GM19023 (cell line): ENCODE data around the gene UROC1.

ENCODE experiments used
- ATAC-seq: cut with Tn5 transposase; IDR thresholded peaks from one replicate; pipeline ENCODE4 v1.9.1; 2021; ENCODE audit warnings: mild to moderate bottlenecking, moderate library complexity; ENCODE audit not compliant: unreplicated experiment

Gene UROC1

DNA sequence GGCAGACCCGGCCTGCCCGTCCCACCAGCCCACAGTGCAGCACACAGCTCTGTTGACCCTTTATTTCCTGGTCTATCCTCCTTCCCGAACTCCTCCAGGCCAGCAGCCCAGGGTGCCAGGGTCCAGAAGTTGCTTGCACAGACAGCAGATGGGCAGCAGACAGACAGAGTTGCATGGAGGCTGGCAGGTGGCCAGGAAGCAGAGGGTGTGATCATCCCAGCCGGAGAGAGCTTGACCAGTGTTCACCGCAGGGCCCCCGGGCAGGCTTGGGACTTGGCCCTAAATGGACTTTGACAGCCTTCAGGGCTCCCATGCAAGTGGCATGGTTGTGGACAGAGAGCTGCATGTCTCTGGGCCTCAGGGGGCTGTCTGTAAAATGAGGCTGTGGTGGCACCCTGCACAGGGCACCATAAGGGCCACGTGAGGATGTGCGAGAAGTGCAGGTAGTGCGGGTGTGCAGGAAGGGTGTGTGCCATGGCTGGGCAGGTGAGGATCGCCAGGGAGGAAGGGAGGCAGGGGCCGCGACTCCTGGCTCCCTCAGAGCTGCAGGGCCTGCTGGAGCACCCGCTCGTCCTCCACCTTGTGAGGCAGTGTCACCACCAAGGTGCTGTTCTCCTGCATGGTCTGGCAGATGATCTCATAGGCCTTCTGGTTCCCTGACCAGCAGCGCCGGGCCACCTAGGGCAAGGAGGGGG lies 35.6 kb downstream of the UROC1 start:
- no peak for ATAC-seq

DNA sequence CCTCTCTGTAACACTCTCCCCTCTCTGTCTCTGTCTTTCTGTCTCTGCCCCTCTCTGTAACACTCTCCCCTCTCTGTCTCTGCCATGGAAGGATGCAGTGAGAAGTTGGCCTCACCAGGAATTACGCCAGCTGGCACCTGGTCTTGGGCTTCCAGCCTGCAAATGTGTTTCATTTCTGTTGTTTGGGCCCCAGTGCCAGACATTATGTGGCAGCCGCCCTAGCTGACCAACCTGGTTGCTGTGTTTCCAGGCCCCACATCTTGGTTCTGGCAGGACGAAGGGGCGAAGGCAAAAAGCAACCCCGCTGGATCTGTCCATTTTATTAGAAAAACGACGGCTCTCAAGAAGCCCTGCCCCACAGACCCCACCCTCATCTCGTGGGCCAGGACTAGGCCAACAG lies 36.7 kb downstream of the UROC1 start:
- no peak for ATAC-seq

DNA sequence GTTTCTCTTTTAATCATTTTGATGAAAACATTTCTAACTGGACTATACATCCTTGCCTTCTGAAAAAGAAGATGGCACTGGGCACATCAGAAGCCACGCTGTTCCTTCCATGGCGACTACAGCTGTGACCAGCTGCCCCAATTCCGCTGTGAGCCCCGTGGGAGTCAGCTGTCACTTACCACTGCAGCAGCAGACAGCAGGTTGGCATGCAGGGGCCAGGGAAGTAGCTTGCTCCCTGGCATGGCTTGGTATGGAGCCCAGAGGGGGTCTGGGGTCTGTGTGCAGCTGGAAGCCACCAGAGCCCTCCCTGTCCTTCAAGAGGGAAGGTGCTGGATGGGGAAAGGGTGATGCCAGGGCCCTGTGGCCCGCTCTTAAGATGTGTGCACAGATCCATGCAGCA lies 37.4 kb downstream of the UROC1 start:
- no peak for ATAC-seq

DNA sequence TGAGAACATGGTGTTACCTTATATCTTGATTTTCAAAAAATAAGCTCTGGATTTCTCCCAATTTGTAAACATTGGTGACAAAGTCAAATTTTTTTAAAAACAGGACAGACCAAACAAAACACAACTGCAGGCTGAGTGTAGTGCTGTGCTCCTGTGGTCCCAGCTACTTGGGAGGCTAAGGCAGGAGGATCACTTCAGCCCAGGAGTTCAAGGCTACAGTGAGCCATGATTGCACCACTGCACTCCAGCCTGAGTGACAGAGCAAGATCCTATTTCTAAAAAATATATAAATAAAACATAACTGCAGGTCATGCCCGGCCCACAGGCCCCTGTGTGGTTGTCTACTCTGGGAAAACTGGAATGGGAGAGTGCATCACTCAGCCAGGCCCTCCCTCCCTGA lies 37.9 kb downstream of the UROC1 start:
- no peak for ATAC-seq

DNA sequence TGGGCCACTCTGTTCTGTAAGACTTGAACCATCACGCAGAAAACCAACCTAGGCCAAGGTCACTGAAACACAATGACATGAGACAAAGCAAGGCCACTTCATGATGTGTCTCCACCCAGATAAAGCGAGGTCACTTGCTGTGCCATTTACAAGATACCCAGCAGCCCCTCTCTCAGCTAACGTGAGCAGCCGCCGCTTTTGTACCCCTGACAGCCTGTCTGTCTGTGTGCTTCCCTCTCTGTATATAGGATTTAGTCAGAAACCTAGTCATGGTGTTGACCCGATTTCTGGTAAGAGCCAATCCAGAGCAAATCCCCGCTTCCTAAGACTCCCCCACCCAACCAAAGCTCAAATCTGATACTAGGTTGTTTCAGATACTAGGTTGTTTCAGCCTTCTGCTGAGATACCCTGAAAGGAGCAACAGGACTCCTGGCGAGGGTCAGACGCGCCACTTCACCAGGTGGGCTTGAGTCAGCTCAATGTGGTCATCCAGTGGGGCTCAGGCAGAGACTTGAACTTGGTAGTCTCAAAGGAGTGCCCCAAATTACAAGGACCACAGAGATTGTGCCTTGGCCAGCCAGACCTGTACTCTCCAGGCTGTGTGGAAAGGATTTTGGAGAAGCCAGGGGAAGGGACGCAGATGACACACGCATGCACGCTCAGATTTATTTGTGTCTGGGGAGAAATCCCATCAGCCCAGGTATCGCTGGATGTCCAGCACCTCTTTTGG lies 38.8 kb downstream of the UROC1 start:
- no peak for ATAC-seq

DNA sequence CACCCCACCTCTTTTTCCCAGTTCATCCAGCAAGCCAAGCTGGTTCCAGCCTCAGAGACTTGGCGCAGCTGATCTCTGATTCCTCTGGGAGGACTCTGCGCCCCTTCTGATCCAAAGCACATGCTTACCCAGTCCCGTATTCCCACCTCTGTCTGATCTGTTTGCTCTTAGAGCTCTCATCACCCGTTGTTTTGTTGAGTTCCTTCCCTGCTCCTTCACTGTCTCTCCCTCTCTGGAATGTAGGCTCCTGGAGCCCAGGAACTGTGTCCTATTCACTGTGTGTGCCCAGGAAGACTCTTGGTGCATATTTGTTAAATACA lies 40.6 kb downstream of the UROC1 start:
- no peak for ATAC-seq

DNA sequence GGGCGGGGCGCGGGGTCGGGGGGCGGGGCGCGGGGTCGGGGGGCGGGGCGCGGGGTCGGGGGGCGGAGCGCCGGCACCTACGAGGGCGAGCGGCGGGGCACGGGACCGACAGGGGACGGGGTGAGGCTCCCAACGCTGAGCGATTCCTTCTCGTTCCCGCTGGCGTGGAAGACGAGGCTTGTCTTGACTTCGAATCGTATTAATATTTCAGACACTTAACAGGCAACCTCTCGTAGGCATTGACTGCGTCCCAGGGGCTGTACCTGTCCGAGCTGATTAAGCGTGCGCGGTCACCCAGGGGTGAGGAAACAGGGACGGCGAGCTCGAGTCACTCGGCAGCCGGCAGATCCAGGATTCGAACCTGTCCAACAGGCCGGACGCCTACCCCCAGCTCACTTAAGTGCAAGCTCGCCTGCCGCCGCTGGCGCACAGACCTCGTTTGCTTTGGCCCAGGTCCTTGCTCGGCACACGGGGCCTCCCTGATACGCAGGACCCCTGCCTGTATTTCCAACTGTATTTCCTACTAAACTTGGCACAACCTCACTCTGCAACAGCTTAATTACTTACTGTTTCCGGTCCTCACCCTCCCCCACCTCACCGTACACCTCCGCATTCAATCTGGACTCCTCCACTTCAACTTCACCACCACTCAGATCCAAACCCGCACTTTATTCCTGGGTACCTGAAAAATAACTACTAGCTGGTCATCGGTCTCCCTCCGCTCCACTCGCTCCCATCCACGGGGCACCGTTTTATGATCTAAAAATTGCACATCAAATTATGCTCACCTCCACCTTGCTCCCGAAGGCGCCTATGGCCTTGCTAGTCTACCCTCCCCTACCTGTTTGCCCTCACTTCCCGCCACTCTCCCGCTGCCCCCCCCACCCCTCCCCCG lies 41.2 kb downstream of the UROC1 start:
- peak; percentile 24 for ATAC-seq

DNA sequence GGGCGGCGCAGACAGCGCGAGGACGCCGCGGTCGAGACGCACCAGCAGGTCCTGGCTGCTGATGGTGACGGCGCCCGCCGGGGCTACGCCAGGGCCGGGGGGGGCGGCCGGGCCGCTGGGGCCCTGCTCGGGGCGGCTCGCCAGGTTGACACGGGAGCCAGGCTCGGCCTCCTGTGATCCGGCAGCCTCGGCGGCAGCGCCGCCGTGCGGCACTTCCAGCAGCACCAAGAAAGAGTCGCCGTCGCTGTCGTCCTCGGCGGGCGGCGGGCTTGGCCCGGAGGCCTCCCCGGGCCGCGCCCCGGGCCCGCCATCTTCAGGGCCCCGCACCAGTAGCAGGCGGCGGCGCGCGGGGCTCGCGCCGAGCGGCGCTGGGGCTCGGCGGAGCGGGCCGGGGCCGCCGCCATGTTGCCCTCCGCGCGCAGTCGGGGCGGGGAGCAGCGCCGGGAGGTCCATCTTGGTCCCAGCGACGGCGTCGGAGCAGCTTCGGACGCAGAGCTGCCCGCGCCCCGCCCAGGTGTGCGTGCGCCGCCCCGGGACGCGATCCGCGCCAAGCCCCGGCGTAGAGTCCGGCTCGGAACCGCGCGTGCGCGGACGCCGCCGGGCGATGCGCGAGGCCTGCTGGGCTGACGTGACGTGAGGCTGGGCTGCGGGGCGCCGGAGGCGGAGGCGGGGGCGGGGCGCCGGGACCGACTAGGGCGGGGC lies 42.0 kb downstream of the UROC1 start, which contains the start of gene ZXDC:
Gene ZXDC, minus strand, starts transcription at position 479 of the 702 bp plus-strand sequence. Its CDS starts 26 bp downstream, at position 453.
- peak; percentile 87 for ATAC-seq

DNA sequence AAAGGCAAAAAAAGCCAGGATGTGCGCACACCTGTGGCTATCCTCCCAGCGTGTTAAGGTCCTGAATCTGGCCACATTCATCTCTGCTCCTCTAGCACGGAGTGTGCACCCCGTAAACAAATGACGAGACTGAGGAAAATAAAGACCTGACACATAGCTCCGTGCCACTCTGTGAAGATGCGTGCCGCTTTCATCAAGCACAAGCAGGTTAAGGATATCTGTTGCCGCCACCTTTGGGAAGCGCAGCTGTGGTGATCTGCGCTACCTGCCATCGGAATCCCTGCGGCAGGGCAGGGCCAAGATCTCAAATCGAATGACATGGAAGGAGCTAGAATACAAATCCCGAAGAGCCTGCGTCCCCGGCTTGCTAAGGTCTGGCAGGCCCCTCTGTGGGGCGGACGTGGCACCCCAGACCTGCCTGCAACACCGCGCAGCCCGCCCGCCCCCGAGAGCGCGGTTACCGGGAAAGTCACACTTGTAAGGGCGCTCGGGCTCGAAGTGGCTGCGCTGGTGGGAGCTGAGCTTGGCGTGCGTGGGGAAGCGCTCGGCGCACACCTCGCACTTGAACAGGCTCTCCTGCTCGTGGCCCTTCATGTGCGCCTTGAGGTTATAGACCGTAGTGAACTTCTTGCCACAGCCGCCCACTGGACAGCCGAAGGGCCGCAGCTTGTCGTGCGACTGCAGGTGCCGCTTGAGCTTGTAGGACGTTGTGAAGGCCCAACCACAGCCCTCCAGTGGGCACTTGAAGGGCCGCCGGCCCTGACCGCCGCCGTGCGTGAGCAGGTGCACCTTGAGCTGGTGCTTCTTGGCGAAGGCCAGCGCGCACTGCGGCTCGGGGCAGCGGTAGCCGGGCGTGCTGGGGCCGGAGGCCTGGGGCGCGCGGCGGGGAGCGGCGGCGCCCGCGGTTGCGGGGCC lies 42.8 kb downstream of the UROC1 start:
- ATAC-seq, result peak; percentile 17

DNA sequence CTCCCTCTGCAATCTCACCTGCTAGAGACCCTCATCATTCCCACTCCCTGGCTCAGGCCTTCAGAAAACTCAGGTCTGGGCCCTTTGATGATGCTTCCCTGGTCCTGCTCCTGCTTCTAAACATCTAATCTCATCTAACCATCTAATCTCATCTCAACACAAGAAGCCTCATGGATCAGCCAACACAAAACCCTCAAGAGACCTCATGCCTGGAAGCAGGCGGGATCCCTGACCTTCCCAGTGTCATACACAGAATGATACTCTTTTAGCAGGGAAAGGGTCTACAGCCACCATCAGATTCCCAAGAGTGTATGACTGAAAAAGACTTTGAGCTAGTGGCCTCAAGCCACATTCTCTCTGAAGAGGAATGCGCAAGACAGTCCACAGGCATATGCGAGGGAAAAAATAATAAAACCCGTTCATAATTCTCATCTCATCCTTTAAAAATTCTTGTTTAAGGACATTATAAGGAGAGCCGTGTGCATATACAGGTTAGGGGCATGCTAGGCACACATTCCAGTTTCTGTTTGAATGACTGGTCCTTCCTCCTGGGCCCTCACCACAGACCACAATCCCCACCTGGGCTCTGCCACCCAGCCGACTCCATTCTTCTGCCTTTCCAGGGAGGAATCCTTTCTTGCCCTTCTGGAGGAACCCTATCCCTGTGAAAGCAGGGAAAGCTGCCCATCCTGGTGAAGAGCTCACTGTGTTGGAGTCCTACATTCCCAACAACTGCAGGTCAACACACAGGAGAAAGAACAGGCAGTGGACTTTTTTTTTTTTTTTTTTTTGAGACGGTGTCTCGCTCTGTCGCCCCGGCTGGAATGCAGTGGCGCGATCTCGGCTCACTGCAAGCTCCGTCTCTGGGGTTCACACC lies 44.0 kb downstream of the UROC1 start:
- ATAC-seq, result no peak

DNA sequence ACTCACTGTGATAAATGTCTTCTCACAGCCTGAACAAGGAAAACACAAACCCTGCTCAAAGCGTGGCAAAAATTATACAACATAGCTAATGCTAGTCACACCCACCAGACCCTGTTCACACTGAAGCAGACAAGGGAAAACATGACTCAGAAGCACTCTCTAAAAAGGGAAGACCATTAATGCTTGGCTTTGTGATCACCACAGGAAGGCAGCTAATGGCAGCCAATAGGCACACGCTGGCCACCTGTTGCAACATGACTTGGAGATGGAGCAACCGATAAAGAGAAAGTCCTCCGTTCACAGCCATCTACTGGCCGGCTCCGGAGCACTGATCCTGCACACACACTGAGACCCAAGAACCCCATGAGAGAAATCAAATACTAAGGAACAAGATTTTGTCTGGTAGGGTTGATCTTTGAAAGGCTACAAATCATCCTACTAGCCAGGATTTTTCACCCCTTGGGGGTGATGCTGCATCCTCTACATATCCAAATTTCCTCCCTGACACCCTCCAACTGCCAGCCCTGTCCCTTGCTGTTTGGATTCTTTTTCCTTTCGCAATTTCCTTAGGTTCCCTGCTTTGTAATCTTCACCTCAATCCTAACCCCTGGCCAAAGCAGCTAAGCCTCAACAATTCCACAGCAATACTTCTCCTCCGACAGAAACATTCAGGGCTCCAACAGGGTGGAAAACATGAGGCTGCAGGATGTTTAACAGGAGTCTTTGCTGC lies 45.1 kb downstream of the UROC1 start:
- no peak for ATAC-seq

DNA sequence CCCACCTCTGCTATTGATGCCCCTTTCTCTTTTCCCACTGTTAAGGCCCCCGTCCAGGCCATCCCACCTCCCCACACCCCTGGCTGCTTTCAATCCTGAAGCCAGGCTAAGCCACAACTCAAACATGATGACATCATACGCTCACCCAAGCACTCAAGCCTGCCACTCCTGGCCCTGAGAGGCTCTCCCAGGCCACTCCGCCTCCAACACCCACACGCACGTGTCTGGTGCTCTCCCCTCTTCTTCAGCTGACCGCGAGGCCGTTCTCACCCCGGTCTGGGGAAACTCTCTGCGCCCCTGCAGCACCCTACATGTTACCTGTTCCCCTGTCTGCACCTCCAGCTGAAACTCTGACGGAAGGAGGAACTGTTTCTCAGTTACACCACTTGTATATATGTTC lies 48.1 kb downstream of the UROC1 start:
- no peak for ATAC-seq

DNA sequence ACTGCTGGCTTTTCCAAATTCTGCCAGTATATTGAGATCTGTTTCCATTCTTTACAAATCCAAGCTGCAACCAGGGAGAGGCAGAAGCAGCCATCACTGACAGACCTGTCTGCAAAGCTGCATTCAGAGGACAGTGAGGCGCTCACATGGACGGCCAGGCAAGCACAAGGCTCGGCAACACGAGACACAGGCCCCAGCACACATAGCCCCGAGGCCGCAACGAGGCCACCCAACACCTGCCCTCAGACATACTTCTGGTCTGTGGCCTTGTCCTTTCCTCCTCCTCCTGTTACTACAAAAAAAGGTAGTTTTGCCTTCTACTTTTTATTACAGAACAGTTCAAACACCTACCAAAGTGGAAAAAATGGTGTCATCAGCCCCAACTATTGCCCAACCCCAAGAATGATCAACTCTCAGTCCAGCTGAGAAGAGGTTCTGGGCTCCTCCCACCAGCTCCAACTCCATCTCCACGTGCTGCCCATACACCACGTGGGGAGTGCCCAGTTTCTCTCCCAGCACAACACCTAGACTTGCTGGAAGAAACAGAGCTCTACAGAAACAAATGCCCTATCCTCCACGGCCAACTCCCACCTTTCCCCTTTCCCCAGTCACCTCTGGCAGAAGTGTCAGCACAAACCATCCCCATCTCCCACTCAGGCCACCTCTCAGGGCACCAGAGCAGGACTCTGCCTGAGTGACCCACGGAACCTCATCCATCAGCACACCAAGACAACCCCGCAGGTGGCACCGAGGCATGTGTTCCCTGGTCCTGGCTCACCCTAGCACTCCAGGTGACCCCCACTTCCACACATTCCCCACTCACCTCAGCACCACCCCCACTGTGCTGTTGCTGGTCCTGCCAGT lies 49.3 kb downstream of the UROC1 start:
- ATAC-seq, result no peak

DNA sequence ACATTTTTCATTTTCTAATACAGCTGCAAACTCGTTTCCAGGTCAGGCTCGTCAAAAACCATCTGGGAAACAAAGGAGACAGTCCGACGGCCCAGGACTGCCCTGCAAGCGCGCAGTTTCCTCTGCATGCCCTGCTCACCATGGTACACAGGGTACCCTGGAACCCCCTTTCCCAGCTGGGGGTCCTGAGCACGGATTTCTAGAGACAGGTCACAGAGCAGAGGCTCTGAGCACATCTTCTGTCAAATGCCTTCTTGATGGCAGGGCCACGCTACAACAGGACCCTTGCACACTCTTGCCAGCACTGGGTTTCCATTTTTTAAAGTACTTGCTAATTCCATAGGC lies 50.0 kb downstream of the UROC1 start:
- no peak for ATAC-seq

DNA sequence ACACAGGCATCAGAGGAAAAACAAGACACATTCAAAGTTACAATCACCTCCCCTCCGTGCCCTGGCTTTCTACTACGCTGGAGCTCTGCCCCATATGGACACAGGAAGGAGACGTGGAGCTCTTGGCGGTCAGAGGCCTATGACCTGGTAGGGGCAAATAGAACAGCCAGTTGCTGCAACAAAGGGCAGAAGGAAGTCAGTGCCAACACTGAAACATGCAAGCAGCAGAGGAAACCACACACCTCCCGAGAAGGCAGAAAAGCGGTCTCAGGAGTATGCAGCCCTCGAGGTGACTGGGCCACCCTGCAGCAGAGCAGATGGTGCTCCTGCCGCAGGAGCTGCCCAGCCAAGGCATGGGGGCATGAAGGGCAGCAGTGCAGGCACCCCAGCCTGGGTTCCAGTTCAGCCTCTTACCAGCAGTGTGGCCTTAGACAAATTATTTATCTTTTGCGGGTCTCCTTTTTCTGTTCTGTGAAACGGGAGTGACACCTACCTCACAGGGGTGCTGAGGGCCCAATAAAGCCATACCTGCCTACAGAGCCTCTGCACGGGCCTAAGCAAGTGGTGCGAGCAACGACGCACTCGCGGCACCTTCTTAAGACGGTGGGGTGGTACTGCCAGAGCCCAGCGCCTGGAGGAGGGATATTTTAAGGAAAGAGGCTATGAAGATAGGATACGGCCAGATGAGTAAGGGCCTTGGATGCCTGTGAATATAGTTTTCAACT lies 50.5 kb downstream of the UROC1 start:
- ATAC-seq, result no peak

DNA sequence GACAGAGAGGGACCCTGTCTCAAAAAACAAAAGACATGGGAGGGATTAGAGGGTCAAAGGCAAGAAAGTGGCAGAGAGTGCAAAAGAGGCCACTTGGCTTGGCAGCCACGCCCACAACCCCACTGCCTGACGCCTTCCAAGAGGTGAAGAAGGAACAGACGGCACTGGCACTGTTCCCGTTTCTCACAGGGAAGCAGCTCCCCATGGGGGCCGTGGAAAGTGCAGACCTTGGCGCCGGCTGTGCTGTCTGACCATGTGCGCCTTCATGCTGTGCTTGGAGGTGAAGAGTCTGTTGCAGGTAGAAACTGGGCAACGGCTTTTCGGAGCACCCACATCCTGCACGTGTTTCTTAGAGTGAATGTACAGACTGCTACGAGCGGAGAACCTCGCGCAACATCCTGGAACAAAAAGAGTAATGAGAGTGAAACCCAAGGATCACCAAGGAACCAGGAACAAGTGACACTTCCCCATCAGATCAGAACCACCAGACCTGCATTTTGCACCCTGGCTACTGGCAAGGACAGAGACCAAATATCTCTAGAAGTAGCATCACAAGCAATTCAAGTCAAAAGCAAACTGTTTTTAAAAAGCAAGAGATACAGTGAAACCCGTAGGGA lies 51.5 kb downstream of the UROC1 start:
- no peak for ATAC-seq
